ENCODE measurements around the gene USP40. TPM values are rescaled to one million over a fixed set of nuclear protein-coding genes. Genes with fewer than 3 reads are reported as not detected.

USP40 gene, protein sequence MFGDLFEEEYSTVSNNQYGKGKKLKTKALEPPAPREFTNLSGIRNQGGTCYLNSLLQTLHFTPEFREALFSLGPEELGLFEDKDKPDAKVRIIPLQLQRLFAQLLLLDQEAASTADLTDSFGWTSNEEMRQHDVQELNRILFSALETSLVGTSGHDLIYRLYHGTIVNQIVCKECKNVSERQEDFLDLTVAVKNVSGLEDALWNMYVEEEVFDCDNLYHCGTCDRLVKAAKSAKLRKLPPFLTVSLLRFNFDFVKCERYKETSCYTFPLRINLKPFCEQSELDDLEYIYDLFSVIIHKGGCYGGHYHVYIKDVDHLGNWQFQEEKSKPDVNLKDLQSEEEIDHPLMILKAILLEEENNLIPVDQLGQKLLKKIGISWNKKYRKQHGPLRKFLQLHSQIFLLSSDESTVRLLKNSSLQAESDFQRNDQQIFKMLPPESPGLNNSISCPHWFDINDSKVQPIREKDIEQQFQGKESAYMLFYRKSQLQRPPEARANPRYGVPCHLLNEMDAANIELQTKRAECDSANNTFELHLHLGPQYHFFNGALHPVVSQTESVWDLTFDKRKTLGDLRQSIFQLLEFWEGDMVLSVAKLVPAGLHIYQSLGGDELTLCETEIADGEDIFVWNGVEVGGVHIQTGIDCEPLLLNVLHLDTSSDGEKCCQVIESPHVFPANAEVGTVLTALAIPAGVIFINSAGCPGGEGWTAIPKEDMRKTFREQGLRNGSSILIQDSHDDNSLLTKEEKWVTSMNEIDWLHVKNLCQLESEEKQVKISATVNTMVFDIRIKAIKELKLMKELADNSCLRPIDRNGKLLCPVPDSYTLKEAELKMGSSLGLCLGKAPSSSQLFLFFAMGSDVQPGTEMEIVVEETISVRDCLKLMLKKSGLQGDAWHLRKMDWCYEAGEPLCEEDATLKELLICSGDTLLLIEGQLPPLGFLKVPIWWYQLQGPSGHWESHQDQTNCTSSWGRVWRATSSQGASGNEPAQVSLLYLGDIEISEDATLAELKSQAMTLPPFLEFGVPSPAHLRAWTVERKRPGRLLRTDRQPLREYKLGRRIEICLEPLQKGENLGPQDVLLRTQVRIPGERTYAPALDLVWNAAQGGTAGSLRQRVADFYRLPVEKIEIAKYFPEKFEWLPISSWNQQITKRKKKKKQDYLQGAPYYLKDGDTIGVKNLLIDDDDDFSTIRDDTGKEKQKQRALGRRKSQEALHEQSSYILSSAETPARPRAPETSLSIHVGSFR
- polyA plus RNA-seq (2013) = 15.9 and 17.0 TPM in 2 replicates

DNA sequence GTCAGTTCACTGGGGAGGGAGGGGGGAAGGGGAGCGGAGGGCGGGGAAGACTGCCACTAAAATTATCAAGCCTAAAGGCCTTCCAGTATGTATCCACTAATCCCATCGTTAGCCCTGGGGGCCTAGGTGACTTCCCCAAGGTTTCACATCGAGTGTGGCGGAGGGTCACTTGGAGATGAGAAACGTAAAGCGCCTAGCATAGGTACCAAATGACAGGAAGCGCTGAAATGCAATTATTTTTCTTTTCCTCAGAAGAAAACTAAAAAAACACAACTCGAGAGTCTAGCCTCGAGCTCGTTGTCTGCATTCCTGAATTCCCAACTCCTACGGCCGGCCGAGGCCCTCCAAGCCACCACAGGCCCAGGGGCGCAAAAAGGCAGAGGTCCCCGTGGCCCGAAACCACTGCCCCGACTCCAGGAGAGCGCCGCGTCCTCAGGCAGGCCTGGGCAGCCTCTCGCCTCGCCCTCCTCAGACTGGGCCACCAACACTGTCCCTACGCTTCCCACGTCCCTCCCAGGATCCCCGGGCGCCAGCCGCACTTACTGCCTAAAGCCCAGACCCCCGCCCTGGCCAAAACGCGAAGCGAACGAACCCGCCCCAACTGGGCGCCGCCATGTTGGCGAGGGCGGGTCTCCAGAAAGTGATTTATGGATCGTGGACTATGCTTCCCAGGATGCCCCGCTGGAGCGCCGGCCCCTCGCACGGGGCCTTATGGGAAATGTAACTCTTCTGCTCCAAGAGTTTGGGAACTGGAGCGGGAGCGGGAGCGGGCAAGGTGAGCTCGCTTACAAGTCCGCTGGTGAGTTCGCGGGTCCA is at the start of gene USP40:
TSS of gene USP40 (minus strand) at position 642 of the 816 bp plus-strand sequence. CDS start 1,228 bp downstream, outside the sequence.
- peak within 1 kb of the TSS; percentile 63 for H4K12ac ChIP-seq (ENCODE audit: low read depth, low read length)
- peaks cover 3% of the 10 kb centered on the region for H3K79me2 ChIP-seq (ENCODE audit: control insufficient read depth, insufficient read depth, low read length, poor library complexity)
- peak within 1 kb of the TSS; percentile 90 for H3K4me2 ChIP-seq (ENCODE audit: low read length)
- H4K8ac ChIP-seq (ENCODE audit: low read depth, low read length) = peak within 1 kb of the TSS; percentile 83
- peak within 1 kb of the TSS; percentile 80 for H3K14ac ChIP-seq (ENCODE audit: low read length)
- H3K27ac ChIP-seq (ENCODE audit: low read depth, low read length) = peak within 1 kb of the TSS; percentile 78
- H3K9me3 ChIP-seq (ENCODE audit: insufficient read depth, low read depth, low read length) = no peaks in the 10 kb centered on the region
- peak within 1 kb of the TSS; percentile 83 for H4K91ac ChIP-seq (ENCODE audit: low read depth, low read length)
- H3K79me1 ChIP-seq (ENCODE audit: low read length) = peaks cover 5% of the 10 kb centered on the region
- no peak within 1 kb of the TSS for H2BK12ac ChIP-seq (ENCODE audit: low read length)
- no peaks in the 10 kb centered on the region for H3K36me3 ChIP-seq (ENCODE audit: control insufficient read depth in 1 of 2, insufficient read depth in 2 of 2, low read length in 2 of 2)
- peak within 1 kb of the TSS; percentile 74 for H3K18ac ChIP-seq (ENCODE audit: low read length)
- H3K9ac ChIP-seq (ENCODE audit: low read length) = peak within 1 kb of the TSS; percentile 87
- peak within 1 kb of the TSS; percentile 42 for H2BK120ac ChIP-seq (ENCODE audit: insufficient read depth, low read length, poor library complexity)
- peak within 1 kb of the TSS; percentile 91 for H3K4me3 ChIP-seq (ENCODE audit: low read depth, low read length)
- H3K23ac ChIP-seq (ENCODE audit: low read length) = no peak within 1 kb of the TSS
- peak within 1 kb of the TSS; percentile 68 for H2BK5ac ChIP-seq (ENCODE audit: low read depth, low read length, poor library complexity)
- H2AK5ac ChIP-seq (ENCODE audit: low read length) = peak within 1 kb of the TSS; percentile 10
- peak within 1 kb of the TSS; percentile 90 for H2AFZ ChIP-seq (ENCODE audit: insufficient read depth, low read length, poor library complexity)
- peak within 1 kb of the TSS; percentile 32 for H3K4ac ChIP-seq (ENCODE audit: low read depth, low read length)
- DNase-seq = peak; percentile 87 to 89
- no CpG with 5 or more reads among the region's 51 CpGs for WGBS (ENCODE audit: extremely low coverage, insufficient coverage, insufficient read length)
- no peaks in the 10 kb centered on the region for H3K27me3 ChIP-seq (ENCODE audit: insufficient read depth, low read length)
- H3K4me1 ChIP-seq (ENCODE audit: control insufficient read depth in 1 of 2, insufficient read depth in 2 of 2, low read length in 2 of 2) = no peaks in the 10 kb centered on the region

DNA sequence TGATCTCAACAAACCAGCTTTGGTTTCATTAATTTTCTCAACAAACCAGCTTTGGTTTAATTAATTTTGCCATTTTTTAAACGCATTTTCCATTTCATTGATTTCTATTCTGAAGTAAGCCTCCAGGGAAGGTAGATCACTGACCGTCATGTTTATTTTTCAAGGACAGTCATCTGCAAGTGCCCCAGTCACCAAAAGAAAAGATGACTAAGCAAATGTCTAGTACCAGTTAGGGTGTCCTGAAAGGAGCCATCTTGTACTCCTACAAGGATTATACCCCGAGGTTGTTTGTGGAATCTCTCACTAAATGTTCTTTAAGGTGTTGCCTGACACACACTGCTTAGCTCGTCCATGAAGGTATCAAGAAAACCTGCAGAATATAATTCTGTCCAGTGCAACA is 44.7 kb upstream of the USP40 start:
- Histone ChIP-seq H2BK12ac (ENCODE audit: low read length) (no peak overlapping the region), H3K23ac (ENCODE audit: low read length) (no peak overlapping the region), H2BK120ac (ENCODE audit: insufficient read depth, low read length, poor library complexity) (no peak overlapping the region), H3K18ac (ENCODE audit: low read length) (no peak overlapping the region), H3K4me3 (ENCODE audit: low read depth, low read length) (no peak overlapping the region), H3K27me3 (ENCODE audit: insufficient read depth, low read length) (no peaks in the 10 kb centered on the region), H3K4me2 (ENCODE audit: low read length) (no peak overlapping the region), H3K79me1 (ENCODE audit: low read length) (no peaks in the 10 kb centered on the region), H3K4ac (ENCODE audit: low read depth, low read length) (no peak overlapping the region), H3K14ac (ENCODE audit: low read length) (no peak overlapping the region), H2AK5ac (ENCODE audit: low read length) (no peak overlapping the region), H3K27ac (ENCODE audit: low read depth, low read length) (no peak overlapping the region), H4K91ac (ENCODE audit: low read depth, low read length) (no peak overlapping the region), H3K79me2 (ENCODE audit: control insufficient read depth, insufficient read depth, low read length, poor library complexity) (no peaks in the 10 kb centered on the region), H2AFZ (ENCODE audit: insufficient read depth, low read length, poor library complexity) (no peak overlapping the region), H4K12ac (ENCODE audit: low read depth, low read length) (no peak overlapping the region), H2BK5ac (ENCODE audit: low read depth, low read length, poor library complexity) (no peak overlapping the region), H3K36me3 (ENCODE audit: control insufficient read depth in 1 of 2, insufficient read depth in 2 of 2, low read length in 2 of 2) (no peaks in the 10 kb centered on the region), H4K8ac (ENCODE audit: low read depth, low read length) (no peak overlapping the region), H3K9ac (ENCODE audit: low read length) (no peak overlapping the region), H3K4me1 (ENCODE audit: control insufficient read depth in 1 of 2, insufficient read depth in 2 of 2, low read length in 2 of 2) (no peaks in the 10 kb centered on the region), H3K9me3 (ENCODE audit: insufficient read depth, low read depth, low read length) (no peaks in the 10 kb centered on the region)
- WGBS (ENCODE audit: extremely low coverage, insufficient coverage, insufficient read length) = no CpG with 5 or more reads among the region's 4 CpGs
- no peak for DNase-seq

DNA sequence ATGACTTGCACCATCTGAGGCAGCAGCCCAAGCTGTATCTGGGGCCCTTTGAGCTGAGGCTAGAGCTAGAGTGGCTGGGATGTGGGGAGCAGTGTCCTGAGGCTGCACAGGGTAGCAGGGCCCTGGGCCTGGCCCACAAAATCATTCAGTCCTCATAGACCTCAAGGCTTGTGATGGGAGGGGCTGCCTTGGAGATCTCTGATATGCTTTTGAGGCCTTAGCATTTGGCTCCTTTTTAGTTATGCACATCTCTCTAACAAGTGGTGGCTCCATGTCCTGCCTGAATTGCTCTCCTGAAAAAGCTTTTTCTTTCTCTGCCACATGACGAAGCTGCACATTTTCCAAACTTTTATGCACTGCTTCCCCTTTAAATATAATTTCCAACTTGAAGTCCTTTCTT is 39.1 kb upstream of the USP40 start:
- Histone ChIP-seq H3K36me3 (ENCODE audit: control insufficient read depth in 1 of 2, insufficient read depth in 2 of 2, low read length in 2 of 2) (no peaks in the 10 kb centered on the region), H3K4ac (ENCODE audit: low read depth, low read length) (no peak overlapping the region), H2BK5ac (ENCODE audit: low read depth, low read length, poor library complexity) (no peak overlapping the region), H2AK5ac (ENCODE audit: low read length) (no peak overlapping the region), H3K27ac (ENCODE audit: low read depth, low read length) (no peak overlapping the region), H3K79me2 (ENCODE audit: control insufficient read depth, insufficient read depth, low read length, poor library complexity) (no peaks in the 10 kb centered on the region), H3K18ac (ENCODE audit: low read length) (no peak overlapping the region), H3K14ac (ENCODE audit: low read length) (no peak overlapping the region), H3K4me1 (ENCODE audit: control insufficient read depth in 1 of 2, insufficient read depth in 2 of 2, low read length in 2 of 2) (no peaks in the 10 kb centered on the region), H3K4me3 (ENCODE audit: low read depth, low read length) (no peak overlapping the region), H4K91ac (ENCODE audit: low read depth, low read length) (no peak overlapping the region), H3K27me3 (ENCODE audit: insufficient read depth, low read length) (no peaks in the 10 kb centered on the region), H4K8ac (ENCODE audit: low read depth, low read length) (no peak overlapping the region), H2BK120ac (ENCODE audit: insufficient read depth, low read length, poor library complexity) (no peak overlapping the region), H4K12ac (ENCODE audit: low read depth, low read length) (no peak overlapping the region), H3K4me2 (ENCODE audit: low read length) (no peak overlapping the region), H3K23ac (ENCODE audit: low read length) (no peak overlapping the region), H2BK12ac (ENCODE audit: low read length) (no peak overlapping the region), H3K9me3 (ENCODE audit: insufficient read depth, low read depth, low read length) (peaks cover 6% of the 10 kb centered on the region), H2AFZ (ENCODE audit: insufficient read depth, low read length, poor library complexity) (no peak overlapping the region), H3K79me1 (ENCODE audit: low read length) (no peaks in the 10 kb centered on the region), H3K9ac (ENCODE audit: low read length) (no peak overlapping the region)
- no CpG with 5 or more reads among the region's 1 CpG for WGBS (ENCODE audit: extremely low coverage, insufficient coverage, insufficient read length)
- no peak for DNase-seq
